ENCODE results near the gene RLIM.

DNA sequence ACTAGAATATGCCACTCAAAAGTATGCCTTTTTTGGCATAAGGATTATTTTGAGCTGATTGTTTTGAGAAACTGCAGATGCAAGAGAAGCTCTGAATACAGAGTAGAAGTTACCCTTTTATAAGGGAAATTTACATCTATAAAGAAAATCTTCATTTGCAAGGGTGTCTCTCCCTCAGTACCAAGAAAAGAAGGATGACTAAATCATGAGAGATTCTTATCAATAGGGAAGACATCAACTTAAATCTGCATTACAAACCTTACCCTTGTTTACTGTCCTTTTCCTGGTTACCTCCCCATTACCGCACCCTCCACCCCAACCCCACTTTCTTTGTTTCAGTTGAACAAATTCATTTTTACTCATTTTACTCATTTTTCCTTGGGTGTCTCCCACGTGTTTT lies 62.5 kb downstream of the RLIM start:
- no peak for TF ChIP-seq CTCF (IDR thresholded peaks at IDR 0.05)
- no peak for TF ChIP-seq POLR2A (IDR thresholded peaks at IDR 0.05)
